Smooth muscle cell (in vitro differentiated cells): ENCODE data around the gene RAPGEF2. TPM values are rescaled to one million over a fixed set of nuclear protein-coding genes. Genes with fewer than 3 reads are reported as not detected.

Experiments
- DNase-seq: peaks from one replicate; lab custom pipeline; 2025; ENCODE audit not compliant: unreplicated experiment; lab: John Stamatoyannopoulos, UW
- H2AFZ ChIP-seq: fragments of 200-600 bp; sonication (generic); 2 replicates; pipeline ENCODE4 v1.6.0; 2016; ENCODE audit warnings: antibody characterized with exemption, low read depth, mild to moderate bottlenecking
- H3F3A ChIP-seq: fragments of 200-600 bp; sonication (generic); 2 replicates; pipeline ENCODE4 v1.6.0; 2017; ENCODE audit warnings: antibody characterized with exemption, low read depth
- H3K27ac ChIP-seq: fragments of 200-600 bp; sonication (generic); 2 replicates; pipeline ENCODE4 v1.5.1; 2016; ENCODE audit warnings: low read depth, mild to moderate bottlenecking
- H3K27me3 ChIP-seq: fragments of 200-600 bp; sonication (generic); 2 replicates; pipeline ENCODE4 v1.6.1; 2016; ENCODE audit warnings: low read depth, mild to moderate bottlenecking
- H3K36me3 ChIP-seq: fragments of 200-600 bp; sonication (generic); 2 replicates; pipeline ENCODE4 v1.5.1; 2016; ENCODE audit warnings: low read depth
- H3K4me1 ChIP-seq: fragments of 200-600 bp; sonication (generic); 2 replicates; pipeline ENCODE4 v1.5.1; 2016; ENCODE audit warnings: low read depth
- H3K4me2 ChIP-seq: fragments of 200-600 bp; sonication (generic); 2 replicates; pipeline ENCODE4 v1.6.0; 2016; ENCODE audit warnings: mild to moderate bottlenecking
- H3K4me3 ChIP-seq: fragments of 200-600 bp; sonication (generic); 2 replicates; pipeline ENCODE4 v1.5.1; 2016; ENCODE audit warnings: mild to moderate bottlenecking
- H3K79me2 ChIP-seq: fragments of 200-600 bp; sonication (generic); 2 replicates; pipeline ENCODE4 v1.6.0; 2016; ENCODE audit warnings: low read depth, mild to moderate bottlenecking
- H3K9ac ChIP-seq: fragments of 200-600 bp; sonication (generic); 2 replicates; pipeline ENCODE4 v1.6.0; 2016; ENCODE audit warnings: low read depth
- H3K9me3 ChIP-seq: fragments of 200-600 bp; sonication (generic); replicated peaks from 2 replicates; pipeline ENCODE4 v1.5.1; 2016; ENCODE audit warnings: low read depth
- H4K20me1 ChIP-seq: fragments of 200-600 bp; sonication (generic); 2 replicates; pipeline ENCODE4 v1.6.0; 2016; ENCODE audit warnings: low read depth
- WGBS: methylation state at CpG from one replicate; pipeline ENCODE4 v1.1.7; 2016; ENCODE audit warnings: low lambda C conversion rate; 5-methylcytosine and 5-hydroxymethylcytosine counted together
- polyA plus RNA-seq: library from polyadenylated mRNA; unstranded; fragments of >200 nt; fragmentation: Nextera tagmentation; extraction: Ambion mirVana; gene quantifications from 2 replicates; pipeline ENCODE4 v1.2.1, GENCODE V29; 2016
- total RNA-seq: library from RNA; depleted of rRNA; stranded (reverse); fragments of >200 nt; gene quantifications from 2 replicates; pipeline ENCODE4 v1.2.3, GENCODE V29; 2014
- TF ChIP-seq, protein P1 (sequence below): fragments of 200-600 bp; sonication (generic); IDR thresholded peaks from 2 replicates; pipeline ENCODE4 v1.5.1; 2017; ENCODE audit warnings: borderline replicate concordance, mild to moderate bottlenecking, antibody characterized with exemption; ENCODE audit not compliant: insufficient read depth, poor library complexity, severe bottlenecking

Gene RAPGEF2
- total and polyA plus RNA-seq, 2 experiments from 2014 or later, result 7.4 to 44.7 TPM

DNA sequence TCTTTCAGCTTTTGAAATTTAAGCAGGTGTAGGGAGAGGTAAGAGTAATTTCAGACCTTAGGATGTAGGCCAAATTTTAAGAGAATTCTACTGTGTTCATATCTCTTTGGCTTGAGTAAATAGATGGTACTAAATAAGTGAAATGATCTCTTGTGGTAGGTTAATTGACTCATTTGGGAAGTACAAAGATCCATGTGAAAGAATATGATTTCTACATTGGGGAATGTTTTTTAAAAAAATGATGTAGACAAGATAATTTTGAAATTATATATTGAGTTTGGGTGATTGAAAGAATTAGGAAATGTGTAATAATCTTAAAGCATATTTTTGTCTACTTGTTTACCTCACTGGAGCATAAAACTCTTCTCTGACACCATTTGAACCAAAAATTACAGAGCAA, 35.6 kb downstream of the RAPGEF2 start:
- Histone ChIP-seq H3K79me2 (peaks cover 96% of the 10 kb centered on the region), H3K4me3 (no peak overlapping the region), H3K9ac (no peak overlapping the region), H3K36me3 (no peaks in the 10 kb centered on the region), H3F3A (no peaks in the 10 kb centered on the region), H3K4me2 (no peak overlapping the region), H3K4me1 (no peaks in the 10 kb centered on the region), H4K20me1 (peaks cover 97% of the 10 kb centered on the region), H3K27ac (no peak overlapping the region), H3K9me3 (no peaks in the 10 kb centered on the region), H3K27me3 (no peaks in the 10 kb centered on the region), H2AFZ (no peak overlapping the region)
- no peak for DNase-seq
- TF ChIP-seq, protein P1, sequence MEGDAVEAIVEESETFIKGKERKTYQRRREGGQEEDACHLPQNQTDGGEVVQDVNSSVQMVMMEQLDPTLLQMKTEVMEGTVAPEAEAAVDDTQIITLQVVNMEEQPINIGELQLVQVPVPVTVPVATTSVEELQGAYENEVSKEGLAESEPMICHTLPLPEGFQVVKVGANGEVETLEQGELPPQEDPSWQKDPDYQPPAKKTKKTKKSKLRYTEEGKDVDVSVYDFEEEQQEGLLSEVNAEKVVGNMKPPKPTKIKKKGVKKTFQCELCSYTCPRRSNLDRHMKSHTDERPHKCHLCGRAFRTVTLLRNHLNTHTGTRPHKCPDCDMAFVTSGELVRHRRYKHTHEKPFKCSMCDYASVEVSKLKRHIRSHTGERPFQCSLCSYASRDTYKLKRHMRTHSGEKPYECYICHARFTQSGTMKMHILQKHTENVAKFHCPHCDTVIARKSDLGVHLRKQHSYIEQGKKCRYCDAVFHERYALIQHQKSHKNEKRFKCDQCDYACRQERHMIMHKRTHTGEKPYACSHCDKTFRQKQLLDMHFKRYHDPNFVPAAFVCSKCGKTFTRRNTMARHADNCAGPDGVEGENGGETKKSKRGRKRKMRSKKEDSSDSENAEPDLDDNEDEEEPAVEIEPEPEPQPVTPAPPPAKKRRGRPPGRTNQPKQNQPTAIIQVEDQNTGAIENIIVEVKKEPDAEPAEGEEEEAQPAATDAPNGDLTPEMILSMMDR, result no peak

DNA sequence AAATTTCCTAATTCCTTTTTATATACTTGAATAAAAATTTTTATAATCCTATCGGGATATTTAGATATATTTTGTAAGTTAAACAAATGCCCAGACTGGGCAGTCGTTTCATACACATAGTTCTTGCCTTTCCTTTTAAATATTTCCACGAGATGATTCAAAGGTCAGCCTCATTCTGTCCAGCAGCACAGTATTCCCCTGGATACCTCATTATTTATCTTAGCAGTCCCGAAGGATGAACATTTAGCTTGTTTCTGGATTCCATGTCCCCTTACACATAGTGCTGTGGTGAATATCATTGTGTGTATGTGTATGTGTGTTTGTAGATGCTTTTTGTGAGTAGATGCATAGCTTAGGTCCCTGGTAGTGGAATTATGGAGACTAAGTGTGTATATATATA, 38.3 kb downstream of the RAPGEF2 start:
- H3K79me2 ChIP-seq, result peaks cover 96% of the 10 kb centered on the region
- no peak overlapping the region for H3K4me3 ChIP-seq
- no peak overlapping the region for H3K9ac ChIP-seq
- no peaks in the 10 kb centered on the region for H3K27me3 ChIP-seq
- WGBS, result 74% methylated on average over 4 of the region's 4 CpGs
- TF ChIP-seq, protein P1, result no peak
- no peaks in the 10 kb centered on the region for H3K36me3 ChIP-seq
- no peak overlapping the region for H2AFZ ChIP-seq
- H3F3A ChIP-seq, result no peaks in the 10 kb centered on the region
- H4K20me1 ChIP-seq, result peaks cover 99% of the 10 kb centered on the region
- H3K9me3 ChIP-seq, result no peaks in the 10 kb centered on the region
- DNase-seq, result no peak
- no peak overlapping the region for H3K27ac ChIP-seq
- H3K4me1 ChIP-seq, result no peaks in the 10 kb centered on the region
- no peak overlapping the region for H3K4me2 ChIP-seq

DNA sequence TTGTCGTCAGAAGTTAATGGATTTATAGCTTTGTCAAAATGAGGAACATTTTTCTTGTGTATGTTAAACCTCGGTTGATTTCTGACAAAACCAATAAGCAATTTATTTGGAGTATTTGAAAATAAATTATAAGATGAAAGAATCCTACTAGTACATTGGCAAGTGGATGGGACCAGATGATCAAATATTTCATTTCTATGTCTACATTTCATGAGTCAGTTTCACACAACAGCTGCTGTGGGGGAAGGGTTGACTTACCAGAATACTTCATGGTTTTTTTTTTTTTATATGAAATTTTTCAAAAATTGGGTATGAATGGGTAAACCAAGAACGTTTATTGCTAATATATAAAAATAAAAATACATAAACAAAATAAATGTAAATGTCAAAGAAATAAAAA, 39.4 kb downstream of the RAPGEF2 start:
- H3F3A ChIP-seq, result no peaks in the 10 kb centered on the region
- no peaks in the 10 kb centered on the region for H3K36me3 ChIP-seq
- DNase-seq, result no peak
- whole genome bisulfite sequencing, result 86% methylated on average over 3 of the region's 3 CpGs
- peaks cover 96% of the 10 kb centered on the region for H3K79me2 ChIP-seq
- H3K4me1 ChIP-seq, result no peaks in the 10 kb centered on the region
- no peak overlapping the region for H3K4me3 ChIP-seq
- H2AFZ ChIP-seq, result no peak overlapping the region
- peaks cover 99% of the 10 kb centered on the region for H4K20me1 ChIP-seq
- TF ChIP-seq, protein P1, result no peak
- no peaks in the 10 kb centered on the region for H3K27me3 ChIP-seq
- H3K27ac ChIP-seq, result no peak overlapping the region
- H3K4me2 ChIP-seq, result no peak overlapping the region
- no peaks in the 10 kb centered on the region for H3K9me3 ChIP-seq
- H3K9ac ChIP-seq, result no peak overlapping the region

DNA sequence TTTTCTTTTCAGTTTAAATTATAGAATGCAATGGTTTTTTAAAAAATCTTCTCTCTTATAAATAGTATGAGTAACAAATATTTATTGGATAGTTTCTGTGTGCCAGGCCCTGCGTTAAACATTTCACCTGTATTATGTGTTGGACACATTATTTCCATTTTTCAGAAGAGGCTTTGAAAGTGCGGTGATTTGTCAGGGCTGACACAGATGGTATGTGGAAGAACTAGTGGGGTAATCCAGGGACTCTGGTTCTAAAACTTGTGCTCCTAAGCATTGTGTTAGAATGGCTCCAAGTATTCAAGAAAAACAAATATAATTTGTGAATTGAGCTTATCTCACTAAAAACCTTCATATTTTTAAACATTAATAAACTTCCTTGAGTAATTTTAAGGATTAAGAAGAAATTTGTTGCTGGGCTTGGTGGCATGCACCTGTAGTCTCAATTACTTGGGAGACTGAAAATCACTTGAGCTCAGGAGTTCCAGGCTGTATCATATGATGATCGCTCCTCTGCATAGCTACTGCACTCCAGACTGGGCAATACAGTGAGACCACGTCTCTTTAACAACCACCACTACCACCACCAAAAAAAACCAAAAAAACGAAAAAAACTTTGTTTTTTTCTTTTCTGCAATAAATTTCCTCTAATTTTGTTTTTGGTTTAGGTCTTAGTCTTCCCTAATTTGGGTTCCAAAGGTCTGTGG, 40.0 kb downstream of the RAPGEF2 start:
- H3K4me3 ChIP-seq, result no peak overlapping the region
- H4K20me1 ChIP-seq, result peaks cover 99% of the 10 kb centered on the region
- no peak overlapping the region for H2AFZ ChIP-seq
- no peak overlapping the region for H3K4me2 ChIP-seq
- WGBS, result 89% methylated on average over 5 of the region's 5 CpGs
- H3K36me3 ChIP-seq, result no peaks in the 10 kb centered on the region
- no peak overlapping the region for H3K27ac ChIP-seq
- no peaks in the 10 kb centered on the region for H3F3A ChIP-seq
- H3K9ac ChIP-seq, result no peak overlapping the region
- no peaks in the 10 kb centered on the region for H3K4me1 ChIP-seq
- no peaks in the 10 kb centered on the region for H3K27me3 ChIP-seq
- TF ChIP-seq, protein P1, result no peak
- H3K9me3 ChIP-seq, result no peaks in the 10 kb centered on the region
- DNase-seq, result no peak
- H3K79me2 ChIP-seq, result peaks cover 96% of the 10 kb centered on the region
